Stimulated activated CD8-positive, alpha-beta memory T cell treated with anti-CD3 and anti-CD28 coated beads, Interleukin-15, amount 100 ng/mL, for 24 hours (primary cell): ENCODE data around the gene GPC6.

ENCODE experiments used
- DNase-seq: peaks from one replicate; pipeline ENCODE4 v3.0.0-alpha.2; 2020; ENCODE audit warnings: low read depth

Gene GPC6

DNA sequence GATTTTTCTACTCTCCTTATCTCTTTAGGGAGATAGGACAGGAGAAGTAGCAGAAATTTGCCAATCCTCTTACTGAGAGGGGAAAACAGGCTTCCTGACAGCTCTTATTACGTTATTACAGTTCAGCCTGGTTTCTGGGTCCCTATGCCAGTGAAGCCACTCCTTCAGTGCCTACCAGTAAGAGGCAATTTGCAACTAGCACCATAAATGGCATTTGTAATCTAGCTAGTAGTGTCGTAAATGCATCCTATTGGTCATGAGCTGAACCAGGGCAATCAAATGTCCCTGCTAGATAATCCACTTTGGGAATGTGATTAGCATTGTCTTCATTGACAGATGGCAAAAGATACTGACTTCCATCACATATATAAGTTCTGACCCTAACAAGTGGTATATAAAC, 824.1 kb downstream of the GPC6 start:
- DNase-seq, result no peak

DNA sequence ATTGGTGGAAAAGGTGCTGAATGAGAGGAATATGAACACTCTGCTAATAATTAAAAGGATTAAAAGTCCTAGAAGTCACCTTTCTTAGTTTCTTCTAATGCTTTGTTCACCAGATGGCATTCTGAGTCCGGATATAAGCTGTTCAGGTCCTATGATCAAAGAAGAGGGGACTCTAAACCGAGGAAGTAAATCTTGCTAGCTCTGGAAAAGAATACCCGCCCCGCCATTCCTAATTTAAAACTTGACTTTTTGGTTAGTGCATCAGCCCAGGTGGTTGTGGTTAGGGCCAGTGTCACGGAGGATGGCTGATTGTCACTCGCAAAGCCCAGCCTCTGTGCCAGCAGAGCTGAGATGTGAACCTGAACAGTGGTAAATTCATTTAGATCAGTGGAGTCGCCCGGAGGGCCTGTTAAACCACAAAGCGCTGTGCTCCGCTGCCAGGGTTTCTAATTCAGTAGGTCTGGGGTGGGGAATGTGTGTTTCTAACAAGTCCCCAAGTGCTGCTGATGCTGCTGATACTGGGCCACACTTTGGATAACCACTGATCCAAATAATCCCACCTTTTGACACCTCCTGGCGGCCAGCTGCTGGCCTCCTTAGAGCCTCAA, 827.5 kb downstream of the GPC6 start:
- DNase-seq, result no peak

- DNase-seq, result no peak
Measured at GRCh38 chr13:94056362-94056990, 829.9 kb downstream of the GPC6 start.

- no peak for DNase-seq
Measured at GRCh38 chr13:94057618-94058186, 831.1 kb downstream of the GPC6 start.

DNA sequence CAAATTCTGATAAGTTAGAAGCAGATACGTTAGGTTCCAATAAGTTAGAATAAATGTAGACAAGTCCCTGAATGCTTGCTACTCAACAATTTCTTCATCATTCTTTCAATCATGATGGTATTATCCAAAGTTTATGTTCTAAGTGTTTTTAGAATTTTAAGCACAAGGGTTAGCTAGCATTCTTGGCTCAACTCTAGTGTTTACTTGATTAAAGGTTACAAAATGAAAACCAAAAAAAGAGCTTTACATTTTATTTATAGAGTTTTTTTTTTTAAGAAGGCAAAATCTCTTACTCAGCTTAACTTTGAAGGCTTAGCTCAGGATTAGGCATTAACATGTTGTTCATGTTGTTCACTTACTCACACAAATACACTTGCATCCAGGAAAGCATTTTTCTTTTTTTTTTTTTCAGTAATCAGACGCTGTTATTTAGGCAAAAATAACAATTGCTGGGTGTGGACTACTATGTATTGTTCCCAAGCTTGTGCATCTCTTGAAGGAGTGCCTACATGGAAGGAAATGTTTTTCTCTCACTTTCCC, 832.3 kb downstream of the GPC6 start:
- no peak for DNase-seq

DNA sequence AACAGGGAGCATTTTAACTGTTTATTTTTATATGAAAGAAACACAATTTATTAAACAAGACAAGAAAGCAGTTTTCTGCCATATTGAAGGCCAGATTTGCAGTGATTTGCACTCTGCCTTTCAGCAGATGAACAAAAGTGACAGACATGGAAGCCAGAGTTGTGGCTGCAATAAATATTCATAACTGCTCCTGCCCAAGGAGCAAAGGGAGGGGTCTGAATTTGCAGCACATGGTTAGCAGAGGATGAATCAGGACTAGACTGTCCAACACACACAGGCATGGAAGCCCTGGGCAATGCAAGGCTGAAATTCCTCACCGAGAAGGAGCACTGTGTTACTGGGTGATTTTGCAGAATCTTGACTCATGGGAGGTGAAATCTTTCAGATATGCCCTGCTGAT, 834.7 kb downstream of the GPC6 start:
- no peak for DNase-seq

GRCh38 chr13:94063096-94063495, 836.5 kb downstream of the GPC6 start:
- no peak for DNase-seq

GRCh38 chr13:94063848-94064247, 837.2 kb downstream of the GPC6 start:
- no peak for DNase-seq

DNA sequence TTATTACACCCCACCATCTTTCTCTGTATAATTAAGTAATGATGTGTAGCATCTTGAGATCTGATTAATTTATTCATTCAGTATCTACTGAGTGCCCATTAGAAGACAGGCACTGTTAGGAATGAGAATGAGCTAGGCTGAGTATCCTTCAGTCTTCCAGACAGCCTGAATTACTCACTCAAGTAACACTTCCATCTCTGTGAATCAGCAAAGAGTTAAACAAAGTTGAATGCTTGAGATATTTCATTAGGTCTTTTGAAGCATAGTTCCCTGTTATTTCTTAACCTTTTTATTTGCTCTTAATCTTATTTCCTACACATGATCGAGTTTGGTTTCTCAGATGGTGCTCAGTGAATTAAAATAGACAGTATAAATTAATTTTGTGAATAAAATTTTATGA, 839.1 kb downstream of the GPC6 start:
- DNase-seq, result no peak

DNA sequence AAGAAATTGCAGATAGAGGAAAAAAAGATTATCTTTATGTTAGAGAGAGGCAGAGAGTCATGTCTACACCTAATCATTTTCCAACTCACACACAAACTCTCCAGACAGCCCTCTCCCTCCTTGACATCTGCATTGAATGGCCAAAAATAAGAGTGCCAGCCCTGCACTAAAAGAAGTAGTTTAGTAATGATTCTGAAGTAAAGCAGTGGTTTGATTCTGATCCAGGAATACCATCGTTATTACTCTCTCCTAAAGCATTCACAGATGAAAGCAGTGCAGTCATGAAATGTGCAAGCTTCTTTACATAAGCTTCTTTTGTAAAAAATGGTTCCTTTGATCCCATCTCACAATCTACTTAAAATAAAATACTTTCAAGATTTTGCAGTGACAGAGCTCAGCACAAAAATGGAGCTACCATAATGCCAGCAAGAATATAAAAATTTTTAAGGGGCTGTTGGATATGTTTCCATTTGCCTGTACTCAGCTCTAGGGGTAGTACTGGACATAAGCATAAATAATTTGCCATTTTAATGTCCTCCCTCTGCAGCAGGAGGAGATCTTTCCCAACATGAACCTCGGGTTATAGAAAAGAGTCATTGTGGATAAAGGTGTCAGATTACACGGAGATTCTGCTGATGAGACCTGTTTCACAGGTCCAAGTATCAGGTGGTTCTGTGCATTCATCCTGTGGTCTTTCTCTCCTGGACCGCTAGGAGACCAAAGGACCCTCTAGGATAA, 846.6 kb downstream of the GPC6 start:
- DNase-seq, result no peak

DNA sequence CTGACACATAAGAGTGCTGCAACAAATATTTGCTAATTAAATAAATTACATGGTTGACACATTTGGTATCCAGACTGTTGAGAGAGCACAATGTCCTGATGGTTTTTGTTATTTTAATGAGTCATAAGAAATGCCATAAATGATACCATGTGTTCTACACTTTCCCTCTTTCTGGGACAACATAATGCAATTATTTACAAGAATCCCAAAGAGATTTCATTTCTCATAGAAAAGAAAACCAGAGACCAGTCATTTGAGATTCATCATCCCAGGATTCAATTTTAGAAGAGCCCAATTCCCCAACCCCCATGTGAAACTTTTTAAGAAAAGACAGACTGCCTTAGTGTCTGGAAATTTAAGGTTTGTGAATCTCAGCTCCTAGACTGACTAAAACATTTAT, 853.3 kb downstream of the GPC6 start:
- DNase-seq, result no peak

GRCh38 chr13:94080527-94080926, 853.9 kb downstream of the GPC6 start:
- DNase-seq, result no peak

GRCh38 chr13:94087100-94087499, 860.5 kb downstream of the GPC6 start:
- DNase-seq, result no peak

- DNase-seq, result no peak
Measured at GRCh38 chr13:94088742-94089141, 862.1 kb downstream of the GPC6 start.

DNA sequence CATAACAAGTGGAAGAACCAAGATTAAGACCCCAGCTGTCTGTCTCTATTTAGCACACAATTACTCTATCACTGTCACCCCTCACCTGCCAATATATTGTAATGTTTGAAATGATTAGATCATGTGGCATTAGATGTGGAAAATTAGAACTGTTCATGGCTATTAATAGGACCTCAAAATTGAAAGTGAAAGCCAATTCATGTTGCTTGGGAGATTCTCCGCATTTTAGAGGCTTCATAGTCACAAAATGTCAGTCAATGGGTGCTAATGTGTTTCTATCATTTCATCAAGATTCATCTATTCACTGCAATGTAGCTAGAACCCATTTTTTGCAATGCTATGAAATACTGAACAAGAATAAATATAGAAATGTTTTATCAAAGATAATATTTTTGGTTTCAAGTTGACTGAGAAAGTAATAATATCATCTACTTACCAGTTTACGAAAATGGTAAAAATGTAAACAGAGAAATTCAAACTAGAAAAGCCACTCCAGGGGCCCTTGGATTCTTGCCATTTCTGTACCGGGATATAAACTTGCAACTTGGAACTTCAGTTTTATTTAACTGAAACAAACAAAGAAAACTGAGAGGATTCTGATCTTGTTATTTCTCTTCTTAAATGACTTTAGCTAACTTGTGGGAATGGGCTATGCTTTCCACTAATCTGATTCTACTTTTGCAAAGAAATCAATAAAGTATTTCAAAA, 864.3 kb downstream of the GPC6 start:
- no peak for DNase-seq

DNA sequence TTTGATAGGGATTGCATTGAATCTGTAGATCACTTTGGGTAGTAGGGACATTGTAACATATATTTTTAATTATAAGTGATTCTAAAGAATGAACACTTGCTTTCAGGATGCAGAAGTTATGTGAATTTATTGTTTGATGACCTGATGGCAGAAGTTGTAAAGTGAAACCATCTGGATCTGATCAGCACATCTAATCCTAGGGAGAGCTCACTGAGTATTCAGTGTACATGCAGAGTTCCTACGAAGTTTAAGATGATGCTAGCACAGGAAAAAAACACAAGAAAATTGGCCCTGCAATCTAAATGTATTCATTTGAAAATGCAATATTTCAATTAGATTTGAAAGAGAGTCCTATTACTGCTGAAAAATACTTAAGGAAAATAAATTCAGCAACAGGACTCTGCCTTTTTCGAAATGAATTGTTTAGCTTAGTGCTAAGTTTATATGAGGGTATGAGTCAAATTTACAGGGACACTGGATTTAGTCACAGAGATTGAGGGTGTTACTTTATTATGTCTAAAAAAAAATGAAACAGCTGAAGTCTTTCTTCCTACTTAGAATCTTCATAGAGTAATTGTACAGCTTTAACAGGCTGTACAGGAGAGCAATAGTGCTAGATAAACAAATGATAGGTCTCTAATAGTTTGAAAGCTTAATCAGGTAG, 867.2 kb downstream of the GPC6 start:
- DNase-seq, result no peak

- DNase-seq, result no peak
Measured at GRCh38 chr13:94109715-94110374, 883.2 kb downstream of the GPC6 start.

GRCh38 chr13:94112227-94112626, 885.6 kb downstream of the GPC6 start:
- no peak for DNase-seq

- no peak for DNase-seq
Measured at GRCh38 chr13:94112731-94113130, 886.1 kb downstream of the GPC6 start.

- DNase-seq, result no peak
Measured at GRCh38 chr13:94113245-94113644, 886.6 kb downstream of the GPC6 start.

DNA sequence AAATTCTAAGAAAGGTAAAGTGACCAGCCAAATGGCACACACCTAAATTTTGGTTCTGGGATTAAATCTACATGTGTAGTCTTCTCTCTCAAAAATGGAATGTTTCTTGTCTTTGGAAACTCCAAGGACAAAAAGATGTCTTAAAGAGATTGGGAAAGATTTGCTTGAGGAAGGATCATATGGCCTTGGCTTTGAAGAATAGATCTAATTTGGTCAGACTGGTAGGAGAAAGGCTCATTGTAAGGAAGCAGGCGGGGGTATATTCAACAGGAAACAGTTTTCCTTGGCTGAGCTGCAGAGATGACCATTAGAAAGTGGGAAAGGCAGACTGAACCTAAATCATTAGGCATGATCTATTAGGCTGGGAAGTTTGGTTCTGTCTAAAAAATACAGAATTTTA, 887.6 kb downstream of the GPC6 start:
- no peak for DNase-seq
